ENCODE data around the gene CTDSP2. TPM values are rescaled to one million over a fixed set of nuclear protein-coding genes. Genes with fewer than 3 reads are reported as not detected.

CTDSP2 gene
- total and polyA plus RNA-seq, 10 of the 15 experiments (the other 5 are each of a cell fraction or from before 2014, with no cell fraction given): 17.3 to 98.2 (median 54.1) TPM

- Histone ChIP-seq H4K20me1 (ENCODE audit: control insufficient read depth, insufficient read depth) (no peaks in the 10 kb centered on the region), H3K4me3 (no peak overlapping the region), H3K36me3 (ENCODE audit: control insufficient read depth in 2 of 2, insufficient read depth in 2 of 2, low read length in 1 of 2) (no peaks in the 10 kb centered on the region), H3K4me2 (ENCODE audit: control insufficient read depth, insufficient read depth) (no peak overlapping the region), H3K4me1 (ENCODE audit: control insufficient read depth, insufficient read depth, low read length) (no peaks in the 10 kb centered on the region), H2AFZ (ENCODE audit: control insufficient read depth, low read depth, low read length) (no peak overlapping the region), H3K9ac (ENCODE audit: control insufficient read depth, insufficient read depth, low read length) (no peak overlapping the region), H3K27me3 (replicated peaks in 1 of 2; ENCODE audit: control insufficient read depth in 2 of 2, insufficient read depth in 2 of 2, low read length in 1 of 2) (peaks cover 0 to 3% of the 10 kb centered on the region in 2 experiments; a peak in 1 of 4 replicates), H3K79me2 (ENCODE audit: control insufficient read depth, insufficient read depth, low read length) (no peaks in the 10 kb centered on the region), H3K27ac (ENCODE audit: control insufficient read depth, insufficient read depth) (no peak overlapping the region), H3K9me3 (replicated peaks; ENCODE audit: control insufficient read depth, insufficient read depth, low read length) (no peaks in the 10 kb centered on the region)
- POLR2A ChIA-PET: interaction anchor here (0.6 kb wide), 1 partner anchor 411 kb away, joined by 3 read pairs; the partner anchor contains the start of gene INHBE
- ATAC-seq (no peak), DNase-seq (ENCODE audit: low read depth, low spot score) (no peak), FAIRE-seq (no peak)
- SMC1A ChIA-PET (ENCODE audit: uncharacterized antibody, unreplicated experiment): interaction anchor here (0.8 to 1.2 kb wide), 2 partner anchors 30 to 31 kb away, joined by 3 to 4 read pairs; no protein-coding TSS in a partner anchor
- 58% methylated on average over 3 of the region's 3 CpGs for WGBS (ENCODE audit: insufficient coverage, insufficient replicate concordance, low lambda C conversion rate, missing lambda C conversion rate)
- in situ Hi-C loops (cut with MboI): no loop called here
- TF ChIP-seq RB1 (IDR thresholded peaks at IDR 0.05; ENCODE audit: borderline replicate concordance): no peak
- TF ChIP-seq STAT1 (conservative IDR thresholded peaks at IDR 0.05): no peak
- TF ChIP-seq TCF12 (IDR thresholded peaks at IDR 0.05; ENCODE audit: low read depth, low read length): no peak
- no peak for TF ChIP-seq POU2F2 (IDR thresholded peaks at IDR 0.05; ENCODE audit: borderline replicate concordance, low read depth, low read length)
- TF ChIP-seq HDAC6 (IDR thresholded peaks at IDR 0.05; ENCODE audit: unreplicated experiment): no peak
- no peak for TF ChIP-seq CREB1 (IDR thresholded peaks at IDR 0.05; ENCODE audit: low read depth)
- RAD21 ChIA-PET (ENCODE audit: unreplicated experiment): interaction anchor here (1.8 to 1.9 kb wide), 2 partner anchors 29 to 30 kb away, joined by 6 read pairs; no protein-coding TSS in a partner anchor
- no TSS peak for BruUV-seq (replicated peaks)
- intact Hi-C loops (cut with micrococcal nuclease; ENCODE audit: unreplicated experiment): no loop called here
- CTCF ChIA-PET: interaction anchor here (0.6 to 1.8 kb wide), 2 partner anchors 10 to 934 kb away, joined by 5 to 8 read pairs; no protein-coding TSS in a partner anchor
Measured at GRCh38 chr12:57866308-57867019, 19.9 kb upstream of the CTDSP2 start.
